LoVo (cell line): Measurements from ENCODE around the gene EDDM3A.
"Not testable (repeated sequence)": the region's sequence is repeated elsewhere in the genome, so short reads cannot be mapped to it uniquely, and the experiment has no call there.

Experiments
- DNase-seq: peaks from one replicate; pipeline ENCODE4 v3.0.0-alpha.2; 2016; ENCODE audit warnings: low spot score

EDDM3A gene

DNA sequence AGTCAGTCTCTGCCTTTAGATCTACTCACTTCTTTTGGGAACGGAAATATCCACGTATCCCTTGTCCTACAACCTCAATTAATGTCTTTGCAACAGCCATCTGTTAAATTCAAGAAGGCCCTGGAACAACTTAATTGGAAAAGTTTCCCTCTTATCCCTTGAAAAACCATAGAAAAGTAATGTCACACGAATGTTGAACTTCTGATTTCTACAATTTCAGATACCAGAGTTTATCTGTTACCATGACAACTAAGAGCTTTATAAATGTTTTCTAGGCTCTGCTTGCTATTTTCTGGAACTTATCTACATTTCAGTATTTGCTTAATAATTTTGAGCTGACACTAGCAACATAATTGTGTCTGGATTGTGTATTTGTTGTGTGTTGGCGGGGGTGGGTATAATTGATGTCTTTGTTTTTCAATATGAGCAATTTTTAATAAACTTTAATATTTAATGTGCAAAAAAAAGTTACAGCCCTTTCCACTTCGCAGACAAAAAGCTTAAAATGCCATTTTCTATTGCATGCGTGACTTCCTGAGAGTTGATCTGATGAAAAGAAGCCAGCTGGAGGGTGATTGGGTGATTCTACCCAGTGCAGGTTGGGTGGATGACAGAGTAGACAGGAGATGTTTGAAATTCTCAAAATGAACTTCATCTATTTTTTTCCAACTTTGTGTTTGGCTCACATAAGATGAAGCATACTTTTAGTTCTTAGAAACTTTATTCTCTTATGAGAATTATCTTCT, 11.8 kb upstream of the EDDM3A start:
- no peak for DNase-seq

DNA sequence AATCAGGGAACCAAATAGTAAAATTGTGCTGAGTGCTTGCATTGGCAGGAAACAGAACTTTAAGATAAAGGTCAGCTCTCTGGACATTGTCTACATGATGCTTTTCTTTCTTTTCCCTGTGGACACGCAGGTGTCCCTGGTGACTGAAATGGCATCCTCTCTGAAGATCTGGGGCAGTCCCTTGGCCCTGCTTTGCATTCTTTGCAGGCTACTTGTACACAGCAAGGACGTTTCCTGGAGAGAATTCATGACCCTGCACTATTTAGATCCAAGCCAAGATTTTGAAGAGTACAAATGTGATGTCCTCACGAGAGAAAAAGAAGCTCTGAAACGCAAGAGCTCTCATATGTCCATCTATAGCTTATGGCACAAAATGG, 11.3 kb upstream of the EDDM3A start:
- no peak for DNase-seq

- not testable (repeated sequence) for DNase-seq
Measured at GRCh38 chr14:20738292-20738691, 7.4 kb upstream of the EDDM3A start.

- no peak for DNase-seq
Measured at GRCh38 chr14:20742132-20742531, 3.6 kb upstream of the EDDM3A start.

DNA sequence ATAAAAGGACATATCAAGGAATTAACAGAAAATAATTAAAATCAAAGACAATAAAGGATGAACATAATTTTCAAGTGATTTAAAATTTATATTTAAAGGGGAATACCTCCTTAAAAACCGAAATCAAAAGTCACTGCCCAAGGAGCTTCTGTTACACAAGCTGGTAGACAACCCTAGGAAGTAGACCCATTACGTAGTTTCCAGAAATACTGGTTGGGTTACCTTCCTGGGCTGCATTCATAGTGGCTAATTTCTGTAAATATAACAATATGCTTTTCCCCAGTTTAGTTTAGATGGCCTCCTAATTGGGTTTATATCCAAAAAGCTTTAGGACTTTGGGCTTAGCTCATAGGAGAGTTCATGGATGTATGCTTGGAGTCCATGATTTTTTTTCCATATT, 2.1 kb upstream of the EDDM3A start:
- DNase-seq: no peak

DNA sequence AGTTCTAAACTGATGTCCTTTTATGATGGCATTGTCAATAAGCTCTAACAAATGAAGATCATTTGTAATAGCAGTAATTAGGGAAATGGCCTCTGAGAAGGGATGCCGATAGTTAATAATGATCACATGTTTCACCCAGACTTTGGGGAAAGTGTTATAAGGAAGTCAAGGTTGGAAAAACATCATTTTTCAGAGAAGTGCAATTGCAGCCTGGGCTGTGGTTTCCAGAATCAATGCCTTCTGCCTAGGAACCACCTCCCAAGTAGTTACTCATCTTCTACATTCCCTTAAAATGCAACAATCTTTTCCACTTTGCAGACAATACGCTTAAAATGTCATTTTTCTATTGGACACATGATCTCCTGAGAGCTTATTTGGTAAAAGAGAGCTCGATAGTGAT, 879 bp downstream of the EDDM3A start:
- DNase-seq: no peak

GRCh38 chr14:20748439-20748838, 2.8 kb downstream of the EDDM3A start:
- no peak for DNase-seq

DNA sequence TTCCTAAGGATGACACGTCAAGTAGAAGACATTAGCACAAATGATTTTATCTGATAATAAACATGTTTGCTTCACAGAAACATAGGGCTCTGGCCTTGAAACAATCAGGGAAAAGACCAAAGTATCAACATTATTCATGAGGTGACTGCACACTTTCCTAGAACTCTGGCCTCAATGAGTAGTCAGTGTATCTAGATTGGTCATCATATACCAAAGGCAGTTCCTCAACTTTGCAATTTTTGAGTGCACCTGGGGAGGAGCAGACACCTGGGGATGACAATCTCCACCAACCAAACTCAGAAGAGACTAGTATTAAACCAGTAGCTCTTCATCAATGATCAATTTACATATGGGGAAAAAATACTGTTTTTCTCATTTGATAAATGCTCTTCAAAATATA, 4.5 kb downstream of the EDDM3A start:
- DNase-seq: no peak

GRCh38 chr14:20751963-20752562, 6.4 kb downstream of the EDDM3A start:
- peak; percentile 22 for DNase-seq

DNA sequence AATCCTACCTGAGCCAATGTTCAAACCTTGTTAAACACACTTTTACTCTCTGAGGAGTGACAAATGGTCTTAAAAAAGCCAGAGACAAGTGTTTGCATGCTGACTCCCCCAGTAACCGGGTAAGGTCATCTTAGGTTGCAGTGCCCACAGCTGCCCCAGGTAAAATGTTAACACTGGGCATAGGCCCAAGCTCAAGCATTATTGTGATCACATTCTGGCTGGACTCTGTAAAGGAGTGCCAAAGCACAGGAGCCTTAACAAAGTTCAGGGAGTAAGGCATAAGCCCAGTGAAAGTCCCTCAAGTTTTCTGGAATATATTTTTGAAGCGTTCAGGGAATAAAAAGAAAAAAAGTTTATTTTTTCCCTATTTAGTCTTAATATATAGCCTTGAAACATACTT, 8.6 kb downstream of the EDDM3A start:
- DNase-seq: no peak

- no peak for DNase-seq
Measured at GRCh38 chr14:20755037-20755436, 9.3 kb downstream of the EDDM3A start.

GRCh38 chr14:20757965-20758364, 12.3 kb downstream of the EDDM3A start:
- DNase-seq: no peak

- DNase-seq: not testable (repeated sequence)
Measured at GRCh38 chr14:20759465-20759864, 13.8 kb downstream of the EDDM3A start.

GRCh38 chr14:20760950-20761349, 15.3 kb downstream of the EDDM3A start:
- DNase-seq: no peak

DNA sequence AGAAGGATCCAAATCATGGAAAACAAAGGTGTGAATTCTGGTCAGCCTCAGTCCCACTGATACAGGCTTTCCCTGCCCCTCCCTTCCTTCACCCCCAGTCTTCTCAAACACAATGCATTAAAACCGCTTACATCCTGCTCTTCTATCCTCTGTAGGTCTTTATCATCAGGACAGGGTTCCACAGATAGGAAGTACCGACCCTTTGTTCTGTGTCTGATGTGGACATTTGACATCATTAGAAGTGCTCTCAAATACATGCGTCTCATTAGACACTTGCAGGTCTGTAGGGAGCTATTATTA, 22.9 kb downstream of the EDDM3A start:
- no peak for DNase-seq

DNA sequence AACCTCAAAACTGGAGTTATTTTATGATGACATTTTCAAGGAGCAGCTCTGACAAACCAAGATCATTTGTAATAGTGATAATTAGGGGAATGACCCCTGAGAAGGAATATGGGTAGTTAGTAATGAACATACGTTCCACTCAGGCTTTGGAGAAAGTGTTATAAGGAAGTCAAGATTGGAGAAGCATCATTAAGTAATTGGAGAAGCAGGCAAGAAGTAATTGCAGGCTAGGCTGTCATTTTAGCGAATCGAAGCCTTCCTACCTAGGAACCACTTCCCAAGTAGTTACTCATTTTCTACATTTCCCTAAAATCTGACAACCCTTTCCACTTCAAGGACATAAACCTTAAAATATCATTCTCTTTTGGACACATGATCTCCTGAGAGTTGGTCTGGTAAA, 23.7 kb downstream of the EDDM3A start:
- no peak for DNase-seq

DNA sequence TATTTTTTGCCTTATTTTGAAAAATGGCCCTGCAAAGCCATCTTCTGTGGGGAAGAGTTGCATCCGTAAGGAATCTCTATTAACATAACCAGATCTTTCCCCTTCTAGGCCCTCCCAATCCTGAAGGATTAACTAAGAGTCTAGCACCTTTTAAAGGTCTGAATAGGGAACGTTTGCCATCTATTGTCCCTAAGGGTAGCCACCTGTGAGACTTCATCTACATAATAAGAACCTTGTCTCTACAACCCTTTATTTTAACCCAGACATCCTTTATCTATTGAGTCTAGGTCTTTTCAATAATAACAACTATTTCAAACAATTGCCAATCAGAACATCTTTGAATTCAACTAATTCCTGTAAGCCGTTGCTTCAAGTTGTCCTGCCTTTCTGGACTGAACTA, 27.0 kb downstream of the EDDM3A start:
- DNase-seq: no peak

DNA sequence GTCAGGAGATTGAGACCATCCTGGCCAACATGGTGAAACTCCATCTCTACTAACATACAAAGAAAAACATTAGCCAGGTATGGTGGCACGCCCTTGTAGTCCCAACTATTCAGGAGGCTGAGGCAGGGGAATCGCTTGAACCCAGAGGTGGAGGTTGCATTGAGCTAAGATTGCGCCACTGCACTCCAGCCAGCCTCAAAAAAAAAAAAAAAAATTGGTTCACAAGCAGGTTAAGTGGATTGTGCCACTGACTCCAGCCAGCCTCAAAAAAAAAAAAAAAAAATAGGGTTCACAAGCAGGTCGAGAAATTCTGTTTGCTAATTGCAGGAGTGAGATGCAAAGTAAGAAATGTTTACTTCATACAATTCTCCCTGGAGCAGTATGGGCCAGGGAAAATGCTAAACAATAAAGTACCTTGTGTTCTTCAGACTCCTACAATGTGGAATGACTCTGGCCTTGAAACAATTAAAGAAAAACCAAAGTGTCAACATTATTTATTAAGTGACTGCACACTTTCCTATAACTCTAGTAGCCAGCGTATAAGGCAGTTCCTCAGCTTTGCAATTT, 28.7 kb downstream of the EDDM3A start:
- DNase-seq: no peak

- no peak for DNase-seq
Measured at GRCh38 chr14:20775043-20775442, 29.4 kb downstream of the EDDM3A start.

- no peak for DNase-seq
Measured at GRCh38 chr14:20775901-20776300, 30.2 kb downstream of the EDDM3A start.

DNA sequence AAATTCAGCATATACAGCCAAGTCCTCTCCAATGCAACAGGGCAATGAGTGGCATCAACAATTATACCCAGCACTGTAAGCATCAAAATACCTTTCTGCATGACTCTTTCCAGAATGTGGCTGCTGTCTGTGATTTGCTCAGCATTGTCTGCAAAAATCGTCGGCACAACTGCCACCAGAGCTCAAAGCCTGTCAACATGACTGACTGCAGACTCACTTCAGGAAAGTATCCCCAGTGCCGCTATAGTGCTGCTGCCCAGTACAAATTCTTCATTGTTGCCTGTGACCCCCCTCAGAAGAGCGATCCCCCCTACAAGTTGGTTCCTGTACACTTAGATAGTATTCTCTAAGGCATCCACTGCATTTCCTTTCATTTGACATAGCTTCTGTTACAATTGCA, 36.1 kb downstream of the EDDM3A start:
- no peak for DNase-seq

DNA sequence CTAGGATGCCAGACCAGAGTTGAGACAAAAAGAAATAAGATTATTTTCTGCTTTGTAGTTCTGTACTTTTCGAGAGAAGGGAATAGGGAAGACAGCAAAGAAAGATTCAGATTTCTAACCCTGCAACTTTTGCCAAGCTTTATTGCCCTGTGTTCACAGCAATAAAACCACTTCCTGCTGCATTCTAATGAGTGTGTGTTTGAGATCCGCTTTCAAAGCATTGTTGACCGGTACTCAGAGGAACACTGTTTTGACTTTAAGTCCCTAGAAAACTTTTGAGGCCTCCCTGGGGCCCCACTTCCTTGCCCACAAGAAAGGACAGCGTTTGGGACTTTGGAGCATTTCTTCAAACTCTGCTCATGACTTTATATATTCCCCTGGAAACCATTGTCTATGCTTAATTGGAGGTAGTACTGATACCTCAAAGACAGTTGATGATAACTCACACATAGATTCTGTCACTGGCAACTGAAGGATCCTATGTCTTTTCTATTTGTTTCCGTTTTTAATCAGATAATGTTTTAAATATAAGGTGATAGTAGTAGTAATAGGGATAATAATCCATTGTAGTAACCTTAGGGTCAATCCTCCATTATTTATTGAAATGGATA, 36.7 kb downstream of the EDDM3A start:
- peak; percentile 27 for DNase-seq

DNA sequence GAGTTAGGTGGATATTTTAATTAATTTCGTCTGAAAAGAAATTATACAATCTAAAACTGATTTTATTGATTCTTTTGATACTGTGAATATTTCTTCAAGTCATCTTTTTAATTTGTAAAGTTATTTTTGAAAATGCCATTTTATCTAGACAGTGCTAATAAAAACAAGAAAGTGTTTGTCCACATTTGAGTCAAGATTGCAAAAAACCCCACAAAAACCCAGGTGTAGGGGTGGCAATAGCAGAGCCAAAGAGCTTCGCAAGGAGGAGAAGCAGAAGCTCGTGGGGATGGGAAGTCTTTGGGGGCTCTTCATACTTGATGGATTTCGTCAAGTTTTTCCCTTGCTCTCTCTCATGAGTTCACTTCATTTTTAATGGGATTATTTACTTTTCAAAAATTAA, 41.3 kb downstream of the EDDM3A start:
- no peak for DNase-seq
